GM21528 (cell line): ENCODE data around the gene GATA6.

Experiments
- ATAC-seq: cut with Tn5 transposase; IDR thresholded peaks from one replicate; pipeline ENCODE4 v1.9.1; 2021; ENCODE audit warnings: mild to moderate bottlenecking, moderate library complexity; ENCODE audit not compliant: unreplicated experiment, low FRiP score

Gene GATA6

DNA sequence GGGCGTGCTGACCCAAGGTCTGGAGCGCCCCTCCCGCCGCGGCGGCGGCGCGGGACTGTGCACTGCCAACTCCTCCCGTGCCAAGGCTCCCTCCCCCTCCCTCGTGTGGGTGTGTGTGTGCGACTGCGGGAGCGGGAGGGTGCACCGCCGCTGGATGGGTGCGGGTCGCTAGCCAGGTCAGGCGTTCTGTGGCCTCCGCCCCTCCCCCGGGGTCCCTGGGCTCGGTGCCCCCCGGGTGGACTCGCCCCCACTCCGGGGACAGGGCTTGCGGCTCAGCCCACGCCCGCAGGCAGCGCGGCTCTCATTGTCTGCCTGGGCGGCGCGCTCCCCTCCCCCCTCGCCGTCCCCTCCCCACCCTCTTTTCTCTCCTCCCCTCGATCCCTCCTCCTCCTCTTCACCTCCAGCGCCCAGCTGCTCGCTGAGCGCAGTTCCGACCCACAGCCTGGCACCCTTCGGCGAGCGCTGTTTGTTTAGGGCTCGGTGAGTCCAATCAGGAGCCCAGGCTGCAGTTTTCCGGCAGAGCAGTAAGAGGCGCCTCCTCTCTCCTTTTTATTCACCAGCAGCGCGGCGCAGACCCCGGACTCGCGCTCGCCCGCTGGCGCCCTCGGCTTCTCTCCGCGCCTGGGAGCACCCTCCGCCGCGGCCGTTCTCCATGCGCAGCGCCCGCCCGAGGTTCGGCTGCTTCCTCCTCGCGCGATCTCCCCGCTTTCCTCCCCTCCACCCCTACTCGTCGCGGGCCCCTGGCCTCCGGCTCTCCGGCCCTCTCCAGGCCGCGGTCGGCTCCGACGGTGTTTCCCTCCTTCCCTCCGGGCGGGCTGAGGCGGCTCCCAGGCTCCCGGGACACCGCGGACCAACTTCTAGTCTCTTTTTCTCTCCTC lies at the start of gene GATA6:
Gene GATA6 (plus strand): TSS at position 579 of the 878 bp plus-strand sequence. CDS start 1,556 bp downstream, outside the sequence.
- peak; percentile 55 for ATAC-seq

DNA sequence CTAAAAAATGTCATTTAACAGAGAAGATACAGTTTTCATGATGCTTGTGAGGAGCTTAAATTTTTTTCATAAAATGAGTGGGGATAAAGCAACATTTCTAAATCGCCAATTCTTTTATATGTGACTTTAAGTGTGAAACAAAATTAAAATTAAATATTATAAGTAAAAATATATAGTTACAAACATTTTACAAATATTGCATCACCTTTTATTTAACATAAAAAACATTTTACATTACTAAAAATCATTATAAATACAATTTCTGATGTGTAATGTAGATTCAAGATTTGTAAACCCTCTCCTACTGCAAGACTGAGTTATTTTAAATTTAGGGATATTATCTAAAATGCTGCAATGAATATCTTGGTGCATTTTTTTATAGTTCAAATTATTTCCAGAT lies 44.4 kb upstream of the GATA6 start:
- ATAC-seq, result no peak

DNA sequence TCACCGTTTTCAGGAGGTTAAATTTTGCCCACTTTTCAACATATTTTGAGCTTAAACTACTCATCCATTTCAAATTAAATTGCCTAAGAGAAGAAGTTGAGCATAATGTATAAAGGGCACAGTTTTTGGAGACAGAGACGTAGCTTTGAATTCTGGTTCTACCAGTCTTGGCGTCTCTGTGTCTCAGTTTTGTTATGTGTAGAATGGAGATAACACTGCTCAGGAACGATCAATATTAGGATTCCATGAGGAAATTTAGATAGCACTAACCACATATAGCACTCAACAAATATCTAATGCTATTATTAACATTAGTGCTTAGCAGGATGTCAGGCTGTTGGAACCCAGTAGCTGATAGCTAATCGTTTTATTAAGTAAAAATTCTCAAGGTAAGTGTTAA lies 40.4 kb upstream of the GATA6 start:
- ATAC-seq, result no peak

DNA sequence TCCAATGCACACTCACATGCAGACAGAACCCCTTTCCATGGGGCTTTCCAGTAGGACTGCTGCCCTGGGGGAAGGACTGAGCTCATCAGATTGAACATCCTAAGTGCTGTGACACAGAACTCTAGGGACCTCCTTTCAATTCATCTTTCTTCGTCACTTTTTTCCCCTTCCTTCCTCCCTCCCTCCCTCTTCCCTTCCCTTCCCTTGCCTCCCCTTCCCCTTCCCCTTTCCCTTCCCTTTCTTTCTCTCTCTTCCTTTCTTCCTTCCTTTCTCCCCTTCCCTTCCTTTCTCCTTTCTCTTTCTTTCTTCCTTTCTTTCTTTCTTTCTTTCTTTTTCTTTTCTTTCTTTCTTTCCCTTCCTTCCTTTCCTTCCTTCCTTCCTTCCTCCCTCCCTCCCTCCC lies 39.6 kb upstream of the GATA6 start:
- no peak for ATAC-seq

DNA sequence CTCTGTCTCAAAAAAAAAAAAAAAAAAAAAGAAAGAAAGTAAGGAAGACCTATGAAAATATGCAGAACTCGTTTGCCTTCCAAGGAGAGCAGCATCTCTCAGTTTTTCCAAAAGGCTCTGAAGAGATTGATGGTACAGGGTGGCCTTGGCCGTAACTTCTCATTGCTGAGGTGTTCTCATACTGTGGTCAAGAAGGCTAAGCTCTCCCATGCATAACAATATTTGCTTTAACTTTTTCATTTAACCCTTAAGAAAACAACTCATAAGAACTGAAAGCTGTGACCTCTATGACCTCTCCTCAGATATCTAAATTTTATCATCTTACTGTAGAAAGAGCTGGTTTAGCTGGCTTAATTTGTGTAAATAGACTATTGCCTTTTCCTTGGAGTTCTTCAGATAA lies 37.1 kb upstream of the GATA6 start:
- no peak for ATAC-seq

DNA sequence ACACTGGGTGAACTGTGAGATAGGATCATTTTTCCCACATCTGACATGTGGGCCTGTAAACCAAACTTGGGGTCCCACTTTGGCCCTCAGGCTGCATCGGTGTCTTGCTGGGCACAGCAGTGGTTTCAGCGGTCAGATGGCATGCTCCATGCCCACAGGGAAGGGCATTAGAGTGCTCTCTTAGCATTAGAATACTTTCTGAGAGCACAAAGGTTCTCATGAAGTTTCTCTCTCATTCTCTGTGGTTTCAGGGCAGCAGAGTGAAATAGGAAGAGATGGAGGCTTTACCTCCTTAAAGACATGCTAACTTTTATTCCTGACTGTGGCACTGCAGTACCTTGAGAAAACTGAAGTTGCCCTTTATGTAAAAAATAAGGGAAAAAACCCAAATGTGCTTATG lies 36.6 kb upstream of the GATA6 start:
- ATAC-seq, result no peak

DNA sequence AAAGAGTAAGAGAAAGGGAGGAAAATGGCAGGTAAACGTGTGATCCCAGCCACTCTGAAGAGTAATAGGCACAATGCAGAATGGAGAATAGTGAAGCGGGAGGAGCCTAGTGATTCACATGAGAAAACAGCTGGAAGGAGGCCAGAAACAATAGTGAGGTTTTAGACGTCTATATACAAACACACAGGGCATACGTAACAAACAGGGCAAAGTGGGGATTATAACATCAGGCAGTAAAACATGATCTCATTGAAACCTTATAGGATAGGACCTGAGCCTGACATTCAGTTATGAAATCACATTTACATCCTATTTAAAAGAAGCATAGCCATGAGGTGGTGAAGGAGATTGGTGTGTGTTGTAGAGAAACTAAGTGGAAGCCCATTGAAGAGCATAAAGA lies 33.0 kb upstream of the GATA6 start:
- ATAC-seq, result no peak

DNA sequence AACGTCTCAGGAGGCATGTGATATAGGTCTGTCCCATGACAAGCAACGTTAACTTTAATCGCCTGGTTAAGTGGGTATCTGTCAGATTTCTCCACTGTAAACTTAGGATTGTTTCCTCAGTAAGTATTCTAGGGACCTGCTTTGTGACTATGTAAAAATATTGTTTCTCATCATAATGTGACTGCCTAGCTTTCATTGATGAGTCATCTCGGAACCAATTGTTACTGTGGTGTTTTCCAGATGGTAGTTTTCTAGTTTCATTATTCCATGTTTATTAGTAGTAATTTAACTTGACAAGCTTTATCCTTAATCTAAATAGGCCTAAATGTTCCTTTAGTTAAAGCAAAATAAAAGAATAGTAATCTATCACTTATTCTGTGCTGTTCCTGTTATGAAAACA lies 28.2 kb upstream of the GATA6 start:
- ATAC-seq, result no peak

DNA sequence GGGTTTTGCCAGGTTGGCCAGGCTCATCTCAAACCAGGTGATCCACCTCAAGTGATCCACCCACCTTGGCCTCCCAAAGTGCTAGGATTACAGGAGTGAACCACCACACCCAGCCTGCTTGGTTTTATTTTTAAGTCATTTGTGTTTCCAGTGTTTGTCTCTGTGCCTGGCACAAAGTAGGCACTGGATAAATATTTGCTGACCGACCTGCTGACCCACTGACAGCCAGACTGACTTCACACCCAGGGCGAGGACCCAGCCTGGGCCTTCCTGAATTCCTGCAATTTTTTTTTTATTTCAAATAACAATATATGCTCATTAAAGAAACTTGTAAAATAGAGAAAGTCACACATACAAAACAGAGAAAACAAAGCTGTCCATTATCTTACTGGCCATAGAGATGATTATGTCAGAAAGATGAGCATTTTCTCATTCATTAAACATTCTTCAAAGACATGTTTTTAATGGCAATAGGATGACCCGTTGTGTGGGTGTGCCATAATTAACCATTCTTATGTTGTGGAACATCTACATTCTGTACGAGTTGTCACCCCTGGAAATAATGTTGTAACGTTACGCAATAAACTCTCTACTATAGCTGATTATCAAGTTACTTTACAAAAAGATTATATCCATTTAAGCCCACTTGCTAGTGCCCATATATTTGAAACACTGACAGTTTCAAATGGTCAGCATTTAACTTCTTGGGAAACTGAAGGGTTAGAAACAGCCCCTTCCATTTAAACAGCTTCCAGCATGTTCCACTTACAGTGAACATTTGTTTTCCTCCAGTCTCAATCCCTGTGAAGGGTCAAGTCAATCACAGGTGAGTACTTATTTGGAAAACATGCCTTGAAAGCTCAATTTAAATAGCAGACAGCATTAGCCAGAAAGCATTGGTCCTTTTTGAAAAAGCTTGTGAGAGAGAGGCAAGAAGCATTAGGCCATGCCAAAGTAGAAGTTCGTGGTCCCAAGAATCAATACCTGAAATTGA lies 25.7 kb upstream of the GATA6 start:
- no peak for ATAC-seq

DNA sequence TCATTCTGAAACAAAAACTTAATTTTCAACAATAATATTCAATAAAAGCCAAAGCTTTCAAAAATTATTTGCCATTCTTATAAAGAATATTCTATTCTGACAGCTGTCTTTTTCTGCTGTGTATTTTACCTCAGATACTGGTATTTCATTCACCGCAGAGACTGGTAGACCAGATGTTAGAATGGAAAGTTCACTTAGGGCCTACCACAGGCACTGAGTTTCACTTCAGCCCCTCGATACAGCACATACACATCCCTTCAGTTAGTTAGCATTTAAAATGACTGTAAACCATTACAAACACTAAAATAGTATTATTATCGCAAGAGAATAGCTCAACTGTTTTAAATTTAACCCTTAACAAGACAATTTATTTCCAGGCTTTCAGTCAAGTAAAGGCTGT lies 24.2 kb upstream of the GATA6 start:
- ATAC-seq, result no peak

DNA sequence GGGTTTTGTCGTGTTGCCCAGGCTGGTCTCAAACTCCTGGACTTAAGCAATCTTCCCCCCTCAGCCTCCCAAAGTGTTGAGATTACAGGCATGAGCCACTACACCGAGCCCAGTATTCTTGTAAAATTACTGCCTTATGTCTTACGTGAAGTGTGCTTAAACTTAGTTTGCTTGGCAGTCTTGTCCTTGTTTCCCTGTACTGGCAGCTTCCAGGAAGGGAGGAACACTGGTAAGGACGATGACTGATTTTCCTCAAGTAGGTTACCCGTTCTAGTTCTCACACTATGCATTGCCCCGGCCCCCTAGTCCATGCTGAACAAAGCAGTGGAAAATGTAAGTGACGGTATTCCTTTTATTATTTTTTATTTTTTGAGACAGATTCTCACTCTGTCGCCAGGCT lies 19.7 kb upstream of the GATA6 start:
- no peak for ATAC-seq

DNA sequence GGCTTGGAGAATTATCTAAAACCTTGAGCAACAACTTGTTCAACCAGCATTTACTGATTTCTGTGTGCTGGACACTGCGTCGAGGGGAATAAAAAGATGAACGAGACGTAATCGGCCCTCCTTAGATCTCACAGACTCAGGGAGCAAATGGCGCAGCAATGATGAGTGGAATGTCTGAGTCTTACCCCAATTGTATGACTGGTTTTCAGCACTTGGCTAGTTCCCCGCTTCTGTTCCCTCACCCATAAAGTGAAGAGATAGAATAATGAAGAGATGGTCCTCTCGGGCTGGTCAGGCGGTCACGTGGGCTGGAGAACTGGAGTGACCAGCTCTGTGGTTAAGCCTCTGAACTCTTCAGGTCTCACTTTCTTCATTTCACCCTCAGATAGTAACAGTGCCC lies 17.3 kb upstream of the GATA6 start:
- no peak for ATAC-seq

DNA sequence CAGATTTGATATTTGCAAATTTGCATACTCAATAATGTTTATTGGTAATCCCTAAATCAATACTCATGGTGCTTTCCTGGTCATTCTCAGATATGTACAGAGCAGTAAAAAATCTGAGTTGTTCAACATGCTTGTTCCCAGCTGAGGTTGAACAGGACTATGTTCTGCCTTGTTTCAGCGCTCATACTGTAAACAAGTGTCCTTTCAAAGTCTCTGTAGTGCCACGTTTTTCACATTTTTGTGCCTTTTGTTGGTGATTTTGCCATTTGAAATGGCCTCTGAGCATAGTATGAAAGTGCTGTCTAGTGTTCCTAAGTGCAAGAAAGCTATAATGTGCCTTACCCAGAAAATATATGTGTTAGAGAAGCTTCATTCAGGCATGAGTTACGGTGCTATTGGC lies 16.0 kb upstream of the GATA6 start:
- no peak for ATAC-seq

DNA sequence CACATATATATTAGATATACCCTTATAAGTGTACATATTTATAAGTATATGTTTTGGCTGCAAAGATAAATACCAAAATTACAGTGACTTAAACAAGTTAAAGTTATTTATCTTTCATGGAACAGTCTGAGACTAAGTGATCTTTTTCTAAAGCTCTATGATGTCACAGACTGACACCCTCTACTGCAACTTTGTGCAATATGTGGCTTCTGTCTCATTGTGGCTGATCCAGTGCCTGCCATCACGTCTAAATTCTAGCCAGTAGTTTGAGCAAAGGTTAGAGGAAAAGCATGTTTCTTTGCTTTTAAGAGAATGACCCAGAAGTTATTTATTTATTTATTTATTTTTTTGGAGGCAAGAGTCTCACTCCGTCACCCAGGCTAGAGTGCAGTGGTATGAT lies 13.8 kb upstream of the GATA6 start:
- ATAC-seq, result no peak

DNA sequence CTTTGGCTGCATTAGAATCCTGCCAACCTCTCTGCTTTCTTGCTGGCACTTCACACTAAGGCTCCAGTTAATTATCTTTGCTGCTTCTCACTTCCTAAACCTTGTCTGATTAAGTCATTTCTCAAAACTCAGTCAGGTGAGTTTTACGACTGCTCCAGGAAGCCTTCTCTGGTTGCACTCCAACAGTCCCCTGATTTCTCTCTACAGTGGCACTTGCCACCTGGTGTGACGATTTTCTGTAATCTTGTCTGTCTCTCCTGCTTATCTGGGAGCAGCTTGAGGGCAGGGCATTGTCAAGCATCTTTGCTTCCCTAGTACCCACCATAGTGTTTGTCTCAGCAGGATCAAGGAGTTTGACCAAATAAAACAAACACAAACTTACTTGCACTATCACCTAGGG lies 10.4 kb upstream of the GATA6 start:
- ATAC-seq, result no peak

DNA sequence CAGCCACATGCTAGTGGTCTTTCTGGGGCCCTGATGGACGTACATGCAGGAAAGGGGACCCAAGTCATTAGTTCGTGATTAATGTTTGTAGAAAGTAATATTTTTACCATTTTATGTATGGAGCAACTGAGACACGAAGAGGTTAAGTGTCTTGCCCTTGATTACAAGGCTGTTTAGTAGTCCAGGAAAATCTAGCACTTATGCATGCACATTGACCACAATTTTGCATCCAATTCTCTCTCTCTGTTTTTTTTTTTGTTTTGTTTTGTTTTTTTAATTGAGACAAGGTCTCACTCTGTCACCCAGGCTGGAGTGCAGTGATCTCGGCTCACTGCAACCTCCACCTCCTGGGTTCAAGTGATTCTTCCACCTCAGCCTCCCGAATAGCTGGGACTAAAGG lies 8.3 kb upstream of the GATA6 start:
- ATAC-seq, result no peak

DNA sequence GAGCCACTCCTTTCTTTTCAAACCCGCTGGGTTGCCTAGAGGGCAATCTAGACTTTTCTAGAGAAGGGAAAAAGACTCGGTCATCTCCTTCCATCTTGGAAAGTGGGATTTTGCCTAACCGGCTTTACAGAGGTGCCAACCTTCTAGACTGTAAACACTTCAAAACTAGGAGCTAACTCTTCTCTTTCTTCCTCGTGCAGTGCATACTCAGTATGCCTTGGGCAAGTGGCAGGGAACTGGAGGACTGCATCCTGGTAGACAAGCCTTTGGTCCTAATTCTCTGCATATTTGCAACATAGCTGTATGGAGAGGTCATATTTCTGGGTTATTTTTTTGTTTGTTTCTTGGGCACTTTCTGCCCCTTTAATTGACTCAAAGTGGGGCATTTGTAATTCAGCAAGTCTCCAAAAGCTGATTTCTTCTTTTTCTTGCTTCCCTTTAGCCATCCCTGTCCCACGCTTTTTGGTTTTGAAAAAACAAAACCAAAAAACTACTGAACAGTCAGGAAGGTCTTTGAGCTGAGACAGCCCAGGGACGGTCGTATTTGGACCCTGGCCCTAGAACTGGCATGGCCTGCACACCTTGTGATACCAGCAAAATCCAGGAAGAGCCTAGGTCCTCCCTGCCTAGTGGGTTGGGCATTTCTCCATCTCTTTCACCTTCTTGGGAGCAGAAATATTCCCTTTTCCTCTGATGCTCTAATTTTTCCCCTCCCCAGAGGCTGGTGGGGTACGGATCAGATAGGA lies 5.8 kb upstream of the GATA6 start:
- no peak for ATAC-seq

DNA sequence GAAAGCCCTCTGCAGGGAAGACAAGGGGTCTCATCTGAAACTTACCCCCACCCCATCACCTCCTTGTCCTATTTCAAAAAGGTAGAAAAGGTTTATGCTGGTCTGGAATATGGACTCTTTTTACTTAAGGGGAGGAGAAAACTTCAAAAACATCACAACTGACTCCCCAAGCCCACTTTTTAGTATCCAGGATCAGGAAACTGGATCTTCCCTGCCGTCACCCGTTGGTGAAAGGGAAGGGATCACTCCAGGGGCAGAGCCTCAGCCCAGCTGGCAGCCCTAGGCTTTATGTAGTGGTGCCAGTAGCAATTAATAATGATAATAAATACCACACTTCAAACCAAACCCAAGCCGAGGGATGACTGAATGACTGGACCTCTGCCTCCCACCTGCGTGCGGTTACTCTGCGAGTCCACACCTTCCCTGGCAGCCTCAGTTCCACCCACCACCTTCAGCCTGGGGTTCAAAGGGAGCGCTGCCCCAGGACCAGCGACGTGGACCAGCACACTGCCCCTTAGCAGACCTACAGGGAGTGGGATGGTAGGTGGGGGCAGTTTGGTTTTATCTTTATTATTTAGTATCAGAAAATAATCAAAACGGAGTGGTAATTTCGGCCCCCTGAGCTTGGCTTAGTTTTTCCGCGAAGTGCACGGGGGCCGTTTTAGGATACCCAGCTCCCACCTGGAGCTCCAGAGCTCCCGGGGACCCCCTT lies 4.9 kb upstream of the GATA6 start:
- ATAC-seq, result no peak

DNA sequence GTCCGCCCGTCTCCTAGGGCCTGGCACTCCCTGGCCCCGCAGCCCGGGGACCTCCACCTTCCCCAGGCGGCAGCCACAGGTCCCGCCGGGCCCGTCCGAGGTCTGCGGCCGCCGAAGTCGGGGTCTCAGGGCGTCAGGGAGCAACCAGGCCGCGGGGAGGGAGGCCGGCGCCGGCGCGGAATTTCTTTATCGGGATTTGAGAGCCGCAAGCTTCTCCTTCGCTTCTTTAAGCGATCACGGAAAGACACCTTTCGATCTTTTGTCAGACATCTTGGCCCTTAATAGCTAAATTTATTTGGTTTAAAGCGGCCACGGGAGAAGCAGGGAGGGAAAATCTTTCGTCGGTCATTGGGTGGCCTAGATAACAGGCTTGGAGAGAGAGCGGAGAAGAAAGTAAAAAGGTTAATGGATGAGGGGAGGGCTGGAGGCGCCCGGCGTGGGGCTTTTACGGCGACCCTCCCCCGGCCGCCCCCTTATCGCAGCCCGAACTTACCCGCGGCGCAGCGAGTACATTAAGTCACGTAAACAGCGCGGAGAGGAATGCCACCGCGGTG lies 4.3 kb upstream of the GATA6 start:
- ATAC-seq, result no peak

DNA sequence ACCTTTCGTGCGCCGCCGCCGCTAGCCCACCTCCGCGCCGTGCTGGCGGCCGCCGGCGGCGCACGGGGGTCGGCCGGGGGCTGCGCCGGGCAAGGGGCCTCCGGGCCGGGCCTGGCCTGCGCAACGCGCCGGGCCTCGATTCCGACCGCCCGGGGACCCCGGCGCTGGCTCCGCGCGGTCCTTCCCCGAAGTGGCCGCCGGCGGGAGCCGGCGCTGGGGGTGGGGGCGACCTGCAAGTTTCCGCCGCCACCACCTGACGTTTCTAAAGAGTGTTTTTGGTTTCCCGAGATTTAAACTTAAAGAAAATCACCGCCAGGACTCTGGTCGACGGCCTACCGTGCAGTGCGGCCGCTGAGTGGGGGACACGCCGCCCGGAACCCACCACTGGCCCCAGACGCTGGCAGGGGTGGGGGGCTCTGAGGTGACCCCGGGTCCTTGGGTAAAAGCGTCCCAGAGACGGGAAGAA lies 3.8 kb upstream of the GATA6 start:
- ATAC-seq, result no peak
